ENCODE data around the gene NAT16. TPM values are rescaled to one million over a fixed set of nuclear protein-coding genes. Genes with fewer than 3 reads are reported as not detected.

NAT16 gene
- total and polyA plus RNA-seq, 2 experiments from 2014 or later = 0.27 TPM; not detected in 1

GRCh38 chr7:101166909-101167644 lies 13.0 kb downstream of the NAT16 start:
- DNase-seq (ENCODE audit: low read depth in 1 of 2, low spot score in 1 of 2) = no peak
- peaks cover 17% of the 10 kb centered on the region for H3K4me1 ChIP-seq (ENCODE audit: low read depth)
- H3K27me3 ChIP-seq = peaks cover 100% of the 10 kb centered on the region
- H3K27ac ChIP-seq = no peak overlapping the region
- no peaks in the 10 kb centered on the region for H3K36me3 ChIP-seq
- no peaks in the 10 kb centered on the region for H3K9me3 ChIP-seq (ENCODE audit: low read depth)
- TF ChIP-seq, protein P1, sequence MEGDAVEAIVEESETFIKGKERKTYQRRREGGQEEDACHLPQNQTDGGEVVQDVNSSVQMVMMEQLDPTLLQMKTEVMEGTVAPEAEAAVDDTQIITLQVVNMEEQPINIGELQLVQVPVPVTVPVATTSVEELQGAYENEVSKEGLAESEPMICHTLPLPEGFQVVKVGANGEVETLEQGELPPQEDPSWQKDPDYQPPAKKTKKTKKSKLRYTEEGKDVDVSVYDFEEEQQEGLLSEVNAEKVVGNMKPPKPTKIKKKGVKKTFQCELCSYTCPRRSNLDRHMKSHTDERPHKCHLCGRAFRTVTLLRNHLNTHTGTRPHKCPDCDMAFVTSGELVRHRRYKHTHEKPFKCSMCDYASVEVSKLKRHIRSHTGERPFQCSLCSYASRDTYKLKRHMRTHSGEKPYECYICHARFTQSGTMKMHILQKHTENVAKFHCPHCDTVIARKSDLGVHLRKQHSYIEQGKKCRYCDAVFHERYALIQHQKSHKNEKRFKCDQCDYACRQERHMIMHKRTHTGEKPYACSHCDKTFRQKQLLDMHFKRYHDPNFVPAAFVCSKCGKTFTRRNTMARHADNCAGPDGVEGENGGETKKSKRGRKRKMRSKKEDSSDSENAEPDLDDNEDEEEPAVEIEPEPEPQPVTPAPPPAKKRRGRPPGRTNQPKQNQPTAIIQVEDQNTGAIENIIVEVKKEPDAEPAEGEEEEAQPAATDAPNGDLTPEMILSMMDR (IDR thresholded peaks at IDR 0.05; ENCODE audit: low read depth, low read length) = no peak
- no peak overlapping the region for H3K4me3 ChIP-seq

DNA sequence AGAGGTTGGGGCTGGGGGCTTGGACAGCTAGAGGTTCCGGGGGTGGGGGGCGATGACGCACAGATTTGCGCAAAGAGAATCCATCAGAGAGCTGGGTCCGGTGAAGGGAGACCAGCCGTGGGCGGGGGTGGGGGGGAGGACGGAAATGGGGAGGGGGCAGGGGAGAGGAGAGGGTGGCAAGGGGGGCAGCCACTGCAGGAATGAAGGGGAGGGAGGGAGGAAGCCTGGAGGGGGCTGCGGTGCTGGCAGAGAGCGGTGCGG lies 13.5 kb downstream of the NAT16 start:
- TF ChIP-seq, protein P1 (IDR thresholded peaks at IDR 0.05; ENCODE audit: low read depth, low read length) = no peak
- no peak overlapping the region for H3K4me3 ChIP-seq
- no peak overlapping the region for H3K27ac ChIP-seq
- peaks cover 17% of the 10 kb centered on the region for H3K4me1 ChIP-seq (ENCODE audit: low read depth)
- no peak for DNase-seq (ENCODE audit: low read depth in 1 of 2, low spot score in 1 of 2)
- peaks cover 100% of the 10 kb centered on the region for H3K27me3 ChIP-seq
- no peaks in the 10 kb centered on the region for H3K36me3 ChIP-seq
- no peaks in the 10 kb centered on the region for H3K9me3 ChIP-seq (ENCODE audit: low read depth)

GRCh38 chr7:101165958-101166647 lies 14.0 kb downstream of the NAT16 start:
- DNase-seq (ENCODE audit: low read depth in 1 of 2, low spot score in 1 of 2) = no peak
- Histone ChIP-seq H3K4me1 (ENCODE audit: low read depth) (peaks cover 17% of the 10 kb centered on the region), H3K27ac (no peak overlapping the region)

GRCh38 chr7:101165075-101165957 lies 14.8 kb downstream of the NAT16 start, which contains the start of gene VGF:
Gene VGF (minus strand): TSS chr7:101165569. CDS start chr7:101164843, 726 bp downstream.
- TF ChIP-seq, protein P1 (IDR thresholded peaks at IDR 0.05; ENCODE audit: low read depth, low read length) = no peak
- no peaks in the 10 kb centered on the region for H3K36me3 ChIP-seq

More at GRCh38 chr7:101165958-101166647, 14.0 kb downstream of the NAT16 start:
- peaks cover 100% of the 10 kb centered on the region for H3K27me3 ChIP-seq
- H3K9me3 ChIP-seq (ENCODE audit: low read depth) = no peaks in the 10 kb centered on the region
- TF ChIP-seq, protein P1 (IDR thresholded peaks at IDR 0.05; ENCODE audit: low read depth, low read length) = no peak
- no peaks in the 10 kb centered on the region for H3K36me3 ChIP-seq
- H3K4me3 ChIP-seq = peak overlapping the region; percentile 12

GRCh38 chr7:101164071-101164840 lies 15.8 kb downstream of the NAT16 start:
- Histone ChIP-seq H3K4me3 (peak overlapping the region; percentile 7), H3K9me3 (ENCODE audit: low read depth) (no peaks in the 10 kb centered on the region), H3K27ac (no peak overlapping the region), H3K36me3 (no peaks in the 10 kb centered on the region), H3K4me1 (ENCODE audit: low read depth) (peaks cover 17% of the 10 kb centered on the region), H3K27me3 (peaks cover 93% of the 10 kb centered on the region)
- DNase-seq (ENCODE audit: low read depth in 1 of 2, low spot score in 1 of 2) = peak; percentile 72 to 87
- TF ChIP-seq, protein P1 (IDR thresholded peaks at IDR 0.05; ENCODE audit: low read depth, low read length) = no peak

More at GRCh38 chr7:101165075-101165957, 14.8 kb downstream of the NAT16 start, which contains the start of gene VGF:
- Histone ChIP-seq H3K4me1 (ENCODE audit: low read depth) (peaks cover 17% of the 10 kb centered on the region), H3K9me3 (ENCODE audit: low read depth) (no peaks in the 10 kb centered on the region), H3K4me3 (peak within 1 kb of the TSS; percentile 12), H3K27me3 (peaks cover 100% of the 10 kb centered on the region), H3K27ac (no peak within 1 kb of the TSS)
- peak; percentile 94 to 96 for DNase-seq (ENCODE audit: low read depth in 1 of 2, low spot score in 1 of 2)

Data from cardiac muscle cell (in vitro differentiated cells and primary cell).